ENCODE measurements around the gene USHBP1. TPM values are rescaled to one million over a fixed set of nuclear protein-coding genes. Genes with fewer than 3 reads are reported as not detected.

The USHBP1 gene
- total RNA-seq, 1 experiment from 2014 or later: not detected

GRCh38 chr19:17303167-17303939 lies 38.8 kb upstream of the USHBP1 start, which contains the start of gene ABHD8:
Gene ABHD8, minus strand, starts transcription at chr19:17303425. Its CDS starts 1,809 bp downstream, at chr19:17301616.
- Histone ChIP-seq H3K9me3 (ENCODE audit: control insufficient read depth, insufficient read depth, low read depth, low read length) (no peaks in the 10 kb centered on the region), H3K4me1 (ENCODE audit: control insufficient read depth, insufficient read depth, low read length) (peaks cover 28% of the 10 kb centered on the region), H3K27me3 (ENCODE audit: control insufficient read depth, insufficient read depth, low read length) (no peaks in the 10 kb centered on the region), H3K36me3 (ENCODE audit: control insufficient read depth, insufficient read depth, low read length) (no peaks in the 10 kb centered on the region; the same call in 1 of the 2 replicates), H3K4me3 (ENCODE audit: low read depth in 2 of 2, low read length in 2 of 2) (peak within 1 kb of the TSS; percentile 56 to 60), H3K27ac (ENCODE audit: low read length) (peak within 1 kb of the TSS; percentile 89)
- DNase-seq (ENCODE audit: low read depth, low spot score) (peak; percentile 65), ATAC-seq (peak; percentile 85)
- ChIA-PET POLR2A (no interaction called here), CTCF (no interaction called here)
- in situ Hi-C loops (cut with HindIII; ENCODE audit: low pct_unique_long_range_greater_than_20kb, low sequenced_read_pairs) (no loop called here), intact Hi-C loops (cut with micrococcal nuclease; ENCODE audit: unreplicated experiment) (loop anchor here (10.0 kb wide), 1 partner anchor 1091 kb away; the partner anchor contains the start of gene LRRC25)
- no TSS peak for BruUV-seq (replicated peaks)
- TF ChIP-seq POLR2AphosphoS5 (IDR thresholded peaks at IDR 0.05; ENCODE audit: low read depth, low read length) (peak; percentile 35; the same call in 1 of the 2 replicates), REST (IDR thresholded peaks at IDR 0.05; ENCODE audit: insufficient read depth in 1 of 2, low read depth in 2 of 2, low read length in 1 of 2) (no peak), SIN3A (IDR thresholded peaks at IDR 0.05; ENCODE audit: borderline replicate concordance, insufficient read depth, low read depth, low read length) (peak; percentile 69; the same call in 1 of the 2 replicates), TCF7L2 (IDR thresholded peaks at IDR 0.05; ENCODE audit: low read depth, low read length) (no peak), CTCF (IDR thresholded peaks at IDR 0.05) (peak; percentile 66)

GRCh38 chr19:17302391-17303166 lies 38.0 kb upstream of the USHBP1 start:
- DNase-seq (ENCODE audit: low read depth, low spot score) (no peak), ATAC-seq (no peak)
- Histone ChIP-seq H3K4me3 (ENCODE audit: low read depth in 2 of 2, low read length in 2 of 2) (peak overlapping the region; percentile 56 to 60), H3K27ac (ENCODE audit: low read length) (peak overlapping the region; percentile 48), H3K9me3 (ENCODE audit: control insufficient read depth, insufficient read depth, low read depth, low read length) (no peaks in the 10 kb centered on the region), H3K4me1 (ENCODE audit: control insufficient read depth, insufficient read depth, low read length) (peaks cover 27% of the 10 kb centered on the region), H3K27me3 (ENCODE audit: control insufficient read depth, insufficient read depth, low read length) (no peaks in the 10 kb centered on the region), H3K36me3 (ENCODE audit: control insufficient read depth, insufficient read depth, low read length) (no peaks in the 10 kb centered on the region; the same call in 1 of the 2 replicates)
- CTCF ChIA-PET: no interaction called here
- no TSS peak for BruUV-seq (replicated peaks)
- intact Hi-C loops (cut with micrococcal nuclease; ENCODE audit: unreplicated experiment): loop anchor here (10.0 kb wide), 1 partner anchor 1092 kb away; the partner anchor contains the start of gene LRRC25
- POLR2A ChIA-PET: no interaction called here
- no peak for TF ChIP-seq SIN3A (IDR thresholded peaks at IDR 0.05; ENCODE audit: borderline replicate concordance, insufficient read depth, low read depth, low read length)
- TF ChIP-seq POLR2AphosphoS5 (IDR thresholded peaks at IDR 0.05; ENCODE audit: low read depth, low read length): no peak
- TF ChIP-seq TCF7L2 (IDR thresholded peaks at IDR 0.05; ENCODE audit: low read depth, low read length): no peak
- TF ChIP-seq CTCF (IDR thresholded peaks at IDR 0.05): no peak
- TF ChIP-seq REST (IDR thresholded peaks at IDR 0.05; ENCODE audit: insufficient read depth in 1 of 2, low read depth in 2 of 2, low read length in 1 of 2): no peak
- in situ Hi-C loops (cut with HindIII; ENCODE audit: low pct_unique_long_range_greater_than_20kb, low sequenced_read_pairs): no loop called here
